A673 (cell line): ENCODE measurements around the gene MAP3K1. TPM values are rescaled to one million over a fixed set of nuclear protein-coding genes. Genes with fewer than 3 reads are reported as not detected.

Source experiments
- BruUV-seq: library from RNA; stranded (reverse); fragments of 400-500 nt; replicated peaks from 2 replicates; lab custom pipeline; 2021; lab: Mats Ljungman, UMichigan
- CTCF ChIA-PET: fragments of 300-600 bp; sonication (Branson Sonifier 250); formaldehyde crosslinking; loops from one replicate; lab custom pipeline; 2022; ENCODE audit warnings: antibody characterized with exemption; lab: Charles Lee
- POLR2A ChIA-PET: fragments of 300-600 bp; sonication (Branson Sonifier 250); formaldehyde crosslinking; loops from one replicate; lab custom pipeline; 2022; ENCODE audit warnings: antibody characterized with exemption; ENCODE audit not compliant: low non-redundant PET; lab: Charles Lee
- DNase-seq: peaks from one replicate; pipeline ENCODE4 v3.0.0-alpha.2; 2015; ENCODE audit warnings: low spot score
- H3K27ac ChIP-seq: fragments of 200-600 bp; sonication (generic); 2 replicates; pipeline ENCODE4 v1.5.1; 2016; ENCODE audit warnings: mixed run types, low read depth, mild to moderate bottlenecking, mixed read lengths, antibody characterized with exemption, low read length; ENCODE audit not compliant: poor library complexity, severe bottlenecking
- H3K27me3 ChIP-seq: fragments of 200-600 bp; sonication (generic); replicated peaks from 2 replicates; pipeline ENCODE4 v1.6.1; 2017; ENCODE audit warnings: mixed run types, low read depth, mild to moderate bottlenecking, mixed read lengths, antibody characterized with exemption, low read length; ENCODE audit not compliant: insufficient read depth, poor library complexity
- H3K36me3 ChIP-seq: fragments of 200-600 bp; sonication (generic); 2 replicates; pipeline ENCODE4 v1.6.1; 2016; ENCODE audit warnings: mixed run types, mild to moderate bottlenecking, mixed read lengths, antibody characterized with exemption, low read length; ENCODE audit not compliant: insufficient read depth, poor library complexity, severe bottlenecking
- H3K4me1 ChIP-seq: fragments of 200-600 bp; sonication (generic); 2 replicates; pipeline ENCODE4 v1.6.1; 2017; ENCODE audit warnings: mixed run types, mild to moderate bottlenecking, mixed read lengths, antibody characterized with exemption, low read length; ENCODE audit not compliant: insufficient read depth, poor library complexity, severe bottlenecking
- H3K4me3 ChIP-seq: fragments of 200-600 bp; sonication (generic); 2 replicates; pipeline ENCODE4 v1.5.1; 2016; ENCODE audit warnings: low read depth, mixed run types, mild to moderate bottlenecking, mixed read lengths, low read length; ENCODE audit not compliant: poor library complexity, severe bottlenecking
- H3K9me3 ChIP-seq: fragments of 200-600 bp; sonication (generic); 2 replicates; pipeline ENCODE4 v1.6.1; 2016; ENCODE audit warnings: mixed run types, low read depth, mild to moderate bottlenecking, mixed read lengths, antibody characterized with exemption, low read length; ENCODE audit not compliant: poor library complexity, severe bottlenecking
- EZH2 ChIP-seq: fragments of 200-600 bp; sonication (generic); IDR thresholded peaks from 2 replicates; pipeline ENCODE4 v1.6.1; 2017; ENCODE audit warnings: borderline replicate concordance, low read depth, mild to moderate bottlenecking, mixed read lengths, antibody characterized with exemption, low read length; ENCODE audit not compliant: poor library complexity, severe bottlenecking
- intact Hi-C: fragments of 100-400 bp; cut with micrococcal nuclease; formaldehyde crosslinking; loops from one replicate; pipeline ENCODE4 v1.10.0; 2022; ENCODE audit not compliant: unreplicated experiment
- total RNA-seq: library from RNA; stranded (reverse); gene quantifications from 2 replicates; pipeline ENCODE4 v1.2.3, GENCODE V29; 2021
- TF ChIP-seq, protein P1 (sequence below): fragments of 300-800, 200-600 bp; sonication (generic); conservative IDR thresholded peaks from 2 replicates; pipeline ENCODE4 v1.5.1; 2017; ENCODE audit warnings: low read depth, mild to moderate bottlenecking, antibody characterized with exemption, low read length, moderate library complexity, mixed read lengths

The MAP3K1 gene
- total RNA-seq, 1 experiment from 2014 or later = 7.2 TPM

DNA sequence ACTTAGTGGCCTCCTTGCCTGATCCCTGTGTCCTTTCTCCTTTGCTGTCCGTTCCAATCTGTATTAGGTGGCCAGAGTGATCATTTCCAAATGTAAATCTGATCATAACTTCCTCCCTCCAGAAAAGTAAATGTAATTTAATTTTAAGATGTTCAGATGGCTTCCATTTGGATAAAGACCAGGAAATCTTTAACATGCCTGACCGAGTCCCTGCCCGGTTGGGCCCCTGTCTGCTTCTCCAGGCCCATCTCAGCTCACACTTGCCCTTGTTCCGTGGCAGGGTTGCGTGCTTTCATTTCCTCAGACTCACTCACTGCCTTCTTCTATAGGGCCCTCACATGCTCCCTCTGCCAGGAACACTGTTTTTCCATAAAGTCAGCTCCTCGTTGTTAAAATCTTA, 7.6 kb downstream of the MAP3K1 start:
- TF ChIP-seq, protein P1, sequence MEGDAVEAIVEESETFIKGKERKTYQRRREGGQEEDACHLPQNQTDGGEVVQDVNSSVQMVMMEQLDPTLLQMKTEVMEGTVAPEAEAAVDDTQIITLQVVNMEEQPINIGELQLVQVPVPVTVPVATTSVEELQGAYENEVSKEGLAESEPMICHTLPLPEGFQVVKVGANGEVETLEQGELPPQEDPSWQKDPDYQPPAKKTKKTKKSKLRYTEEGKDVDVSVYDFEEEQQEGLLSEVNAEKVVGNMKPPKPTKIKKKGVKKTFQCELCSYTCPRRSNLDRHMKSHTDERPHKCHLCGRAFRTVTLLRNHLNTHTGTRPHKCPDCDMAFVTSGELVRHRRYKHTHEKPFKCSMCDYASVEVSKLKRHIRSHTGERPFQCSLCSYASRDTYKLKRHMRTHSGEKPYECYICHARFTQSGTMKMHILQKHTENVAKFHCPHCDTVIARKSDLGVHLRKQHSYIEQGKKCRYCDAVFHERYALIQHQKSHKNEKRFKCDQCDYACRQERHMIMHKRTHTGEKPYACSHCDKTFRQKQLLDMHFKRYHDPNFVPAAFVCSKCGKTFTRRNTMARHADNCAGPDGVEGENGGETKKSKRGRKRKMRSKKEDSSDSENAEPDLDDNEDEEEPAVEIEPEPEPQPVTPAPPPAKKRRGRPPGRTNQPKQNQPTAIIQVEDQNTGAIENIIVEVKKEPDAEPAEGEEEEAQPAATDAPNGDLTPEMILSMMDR = no peak
- POLR2A ChIA-PET = no interaction called here
- Histone ChIP-seq H3K27me3 (no peaks in the 10 kb centered on the region), H3K27ac (no peak overlapping the region), H3K4me3 (no peak overlapping the region), H3K9me3 (no peaks in the 10 kb centered on the region), H3K4me1 (peaks cover 5% of the 10 kb centered on the region), H3K36me3 (no peaks in the 10 kb centered on the region)
- no TSS peak for BruUV-seq
- no peak for DNase-seq
- CTCF ChIA-PET = no interaction called here
- intact Hi-C loops = no loop called here

DNA sequence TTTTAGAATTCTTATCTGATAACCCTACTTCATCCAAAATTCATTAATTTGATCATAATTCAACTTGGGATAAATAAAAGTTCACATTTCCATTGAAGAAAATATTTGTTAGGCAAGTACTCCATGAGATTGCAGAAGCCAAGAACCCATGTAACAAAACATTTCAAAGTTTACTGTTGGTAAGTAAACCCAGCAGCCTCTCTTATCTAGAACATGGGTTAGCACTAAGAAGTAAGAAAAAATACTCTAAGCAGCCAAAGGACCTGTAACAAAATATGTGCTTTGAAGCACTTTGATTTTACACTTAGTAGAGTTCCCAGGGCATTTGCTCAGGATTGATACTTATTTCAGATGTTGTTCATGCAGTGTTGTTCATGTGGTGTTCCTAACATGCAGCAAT, 8.7 kb downstream of the MAP3K1 start:
- H3K36me3 ChIP-seq = no peaks in the 10 kb centered on the region
- no peaks in the 10 kb centered on the region for H3K4me1 ChIP-seq
- POLR2A ChIA-PET = no interaction called here
- H3K27me3 ChIP-seq = no peaks in the 10 kb centered on the region
- CTCF ChIA-PET = no interaction called here
- TF ChIP-seq, protein P1 = no peak
- no peak for TF ChIP-seq EZH2
- no peaks in the 10 kb centered on the region for H3K9me3 ChIP-seq
- BruUV-seq = no TSS peak
- intact Hi-C loops = no loop called here
- no peak for DNase-seq
- no peak overlapping the region for H3K27ac ChIP-seq
- no peak overlapping the region for H3K4me3 ChIP-seq

DNA sequence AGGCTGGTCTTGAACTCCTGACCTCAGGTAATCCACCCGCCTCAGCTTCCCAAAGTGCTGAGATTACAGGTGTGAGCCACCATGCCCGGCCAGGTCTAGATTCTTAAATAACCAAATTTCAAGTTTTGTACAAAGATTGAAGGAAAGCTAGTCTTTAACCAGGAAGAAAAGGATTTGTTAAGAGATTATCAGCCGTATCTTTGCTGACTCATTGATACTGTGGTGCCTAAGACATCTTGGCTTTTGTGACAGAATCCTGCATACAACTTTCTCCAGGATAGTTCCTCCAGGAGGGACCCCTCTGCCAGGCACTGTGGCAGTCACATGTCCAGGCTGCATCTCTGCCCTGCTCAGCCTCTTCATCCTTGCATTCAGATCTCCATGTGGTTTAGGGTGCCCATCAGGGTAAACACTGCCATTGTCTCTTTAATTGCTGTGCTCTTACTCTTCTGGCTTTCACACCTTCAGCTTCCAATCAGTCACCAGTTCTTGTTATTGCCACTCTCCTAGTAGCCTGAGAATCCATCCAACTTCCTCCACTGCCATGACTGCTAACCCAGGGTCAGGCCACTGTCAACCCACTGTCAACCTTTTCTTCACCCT, 10.0 kb downstream of the MAP3K1 start:
- H3K4me1 ChIP-seq = no peaks in the 10 kb centered on the region
- H3K27me3 ChIP-seq = no peaks in the 10 kb centered on the region
- POLR2A ChIA-PET = no interaction called here
- H3K36me3 ChIP-seq = no peaks in the 10 kb centered on the region
- H3K27ac ChIP-seq = no peak overlapping the region
- CTCF ChIA-PET = interaction anchor here (0.8 kb wide), 1 partner anchor 953 kb away, joined by 5 read pairs; no protein-coding TSS in a partner anchor
- no TSS peak for BruUV-seq
- H3K4me3 ChIP-seq = no peak overlapping the region
- intact Hi-C loops = no loop called here
- no peaks in the 10 kb centered on the region for H3K9me3 ChIP-seq
- TF ChIP-seq, protein P1 = no peak
- no peak for TF ChIP-seq EZH2
- no peak for DNase-seq
